Neural cell (in vitro differentiated cells): ENCODE measurements around the gene UNCX.

Source experiments
- CTCF ChIP-seq: fragments of 450-650 bp; IDR thresholded peaks from 2 replicates; pipeline ENCODE4 v1.5.1; 2014; ENCODE audit warnings: antibody characterized with exemption, mild to moderate bottlenecking, moderate library complexity; ENCODE audit not compliant: poor library complexity, severe bottlenecking
- EZH2 ChIP-seq: fragments of 200-600, 300-800 bp; shearing (Covaris generic), sonication (generic); IDR thresholded peaks from 2 replicates; pipeline ENCODE4 v1.6.1; 2014; ENCODE audit warnings: antibody characterized with exemption, low read length, borderline replicate concordance, mild to moderate bottlenecking; ENCODE audit not compliant: insufficient read depth, poor library complexity, severe bottlenecking
- POLR2AphosphoS5 ChIP-seq: IDR thresholded peaks from 2 replicates; pipeline ENCODE4 v1.6.1; 2012
- RAD21 ChIP-seq: fragments of 450-650 bp; conservative IDR thresholded peaks from 2 replicates; pipeline ENCODE4 v1.6.1; 2014; ENCODE audit warnings: antibody characterized with exemption, mild to moderate bottlenecking, moderate library complexity
- REST ChIP-seq: IDR thresholded peaks from 2 replicates; pipeline ENCODE4 v1.6.1; 2012; ENCODE audit warnings: borderline replicate concordance
- SMC3 ChIP-seq: fragments of 450-650 bp; conservative IDR thresholded peaks from 2 replicates; pipeline ENCODE4 v1.6.1; 2014; ENCODE audit warnings: antibody characterized with exemption, mild to moderate bottlenecking, moderate library complexity; ENCODE audit not compliant: poor library complexity
- TAF1 ChIP-seq: IDR thresholded peaks from 2 replicates; pipeline ENCODE4 v1.6.1; 2012; ENCODE audit warnings: low read depth

GRCh38 chr7:1200045-1200444 lies 32.6 kb upstream of the UNCX start:
- TF ChIP-seq CTCF, result no peak
- no peak for TF ChIP-seq EZH2
- TF ChIP-seq RAD21, result no peak
- no peak for TF ChIP-seq REST
- TF ChIP-seq SMC3, result no peak
- TF ChIP-seq POLR2AphosphoS5, result no peak
- TF ChIP-seq TAF1, result no peak
